Caco-2 (cell line): Measurements from ENCODE around the gene BAZ2B. TPM values are rescaled to one million over a fixed set of nuclear protein-coding genes. Genes with fewer than 3 reads are reported as not detected.

Experiments
- BruUV-seq: library from RNA; stranded (reverse); fragments of 400-500 nt; replicated peaks from 2 replicates; lab custom pipeline; 2021; lab: Mats Ljungman, UMichigan
- CTCF ChIA-PET: fragments of 300-600 bp; sonication (Branson Sonifier 250); formaldehyde crosslinking; loops from one replicate; lab custom pipeline; 2022; ENCODE audit warnings: antibody characterized with exemption; lab: Charles Lee
- POLR2A ChIA-PET: fragments of 300-600 bp; sonication (Branson Sonifier 250); formaldehyde crosslinking; loops from one replicate; lab custom pipeline; 2022; ENCODE audit warnings: antibody characterized with exemption; lab: Charles Lee
- DNase-seq, 2 experiments: peaks; one replicate each; pipeline versions ENCODE4 v3.0.0 to v3.0.0-alpha.2; 2020 to 2022
- H3K27me3 ChIP-seq: replicated peaks from 2 replicates; pipeline ENCODE4 v1.6.0; 2011; ENCODE audit warnings: low read length; ENCODE audit not compliant: control insufficient read depth, insufficient read depth
- H3K36me3 ChIP-seq: 2 replicates; pipeline ENCODE4 v1.5.1; 2011; ENCODE audit warnings: low read length; ENCODE audit not compliant: control insufficient read depth, insufficient read depth
- H3K4me1 ChIP-seq: fragments of 250-450 bp; sonication (Bioruptor Pico); 2 replicates; pipeline ENCODE4 v1.5.1; 2020; ENCODE audit warnings: mild to moderate bottlenecking
- H3K4me3 ChIP-seq: 2 replicates; pipeline ENCODE4 v1.5.1; 2011; ENCODE audit warnings: low read depth, mild to moderate bottlenecking, control low read depth, low read length
- H3K9me3 ChIP-seq: fragments of 250-450 bp; sonication (Bioruptor Pico); 2 replicates; pipeline ENCODE4 v1.5.1; 2020; ENCODE audit warnings: mild to moderate bottlenecking, moderate library complexity
- H3K27ac Mint-ChIP-seq: one replicate; pipeline ENCODE4 v1.8.0; 2022; ENCODE audit warnings: mixed read lengths; ENCODE audit not compliant: unreplicated experiment
- H3K27me3 Mint-ChIP-seq: one replicate; pipeline ENCODE4 v1.8.0; 2022; ENCODE audit warnings: mixed read lengths; ENCODE audit not compliant: insufficient read depth, unreplicated experiment
- H3K36me3 Mint-ChIP-seq: one replicate; pipeline ENCODE4 v1.8.0; 2022; ENCODE audit warnings: mild to moderate bottlenecking, mixed read lengths; ENCODE audit not compliant: insufficient read depth, unreplicated experiment
- H3K4me1 Mint-ChIP-seq: one replicate; pipeline ENCODE4 v1.8.0; 2022; ENCODE audit warnings: low read depth, mixed read lengths; ENCODE audit not compliant: unreplicated experiment
- H3K4me3 Mint-ChIP-seq: one replicate; pipeline ENCODE4 v1.8.0; 2022; ENCODE audit warnings: mild to moderate bottlenecking, moderate library complexity, mixed read lengths; ENCODE audit not compliant: unreplicated experiment
- H3K9me3 Mint-ChIP-seq: one replicate; pipeline ENCODE4 v1.8.0; 2022; ENCODE audit warnings: mixed read lengths; ENCODE audit not compliant: unreplicated experiment
- intact Hi-C: fragments of 100-400 bp; cut with micrococcal nuclease; formaldehyde crosslinking; loops from one replicate; pipeline ENCODE4 v1.10.0; 2022; ENCODE audit not compliant: unreplicated experiment
- total RNA-seq: library from RNA; stranded (reverse); gene quantifications from 2 replicates; pipeline ENCODE4 v1.2.3, GENCODE V29; 2022
- TF ChIP-seq, protein P1 (sequence below), 2 experiments: fragments of 200-600 bp in 1 of 2; IDR thresholded peaks; 1 replicate in 1 of 2; 2 replicates in 1 of 2; pipeline versions ENCODE4 v1.5.1 to v1.8.0; 2011 to 2022; ENCODE audit warnings: antibody characterized with exemption in 1 of 2, control low read depth in 1 of 2, inconsistent platforms in 1 of 2, low read depth in 1 of 2, low read length in 1 of 2, mild to moderate bottlenecking in 1 of 2, moderate library complexity in 1 of 2; ENCODE audit not compliant: insufficient read depth in 1 of 2, severe bottlenecking in 1 of 2, unreplicated experiment in 1 of 2

The BAZ2B gene
- total RNA-seq, 1 experiment from 2014 or later: 32.9 TPM

DNA sequence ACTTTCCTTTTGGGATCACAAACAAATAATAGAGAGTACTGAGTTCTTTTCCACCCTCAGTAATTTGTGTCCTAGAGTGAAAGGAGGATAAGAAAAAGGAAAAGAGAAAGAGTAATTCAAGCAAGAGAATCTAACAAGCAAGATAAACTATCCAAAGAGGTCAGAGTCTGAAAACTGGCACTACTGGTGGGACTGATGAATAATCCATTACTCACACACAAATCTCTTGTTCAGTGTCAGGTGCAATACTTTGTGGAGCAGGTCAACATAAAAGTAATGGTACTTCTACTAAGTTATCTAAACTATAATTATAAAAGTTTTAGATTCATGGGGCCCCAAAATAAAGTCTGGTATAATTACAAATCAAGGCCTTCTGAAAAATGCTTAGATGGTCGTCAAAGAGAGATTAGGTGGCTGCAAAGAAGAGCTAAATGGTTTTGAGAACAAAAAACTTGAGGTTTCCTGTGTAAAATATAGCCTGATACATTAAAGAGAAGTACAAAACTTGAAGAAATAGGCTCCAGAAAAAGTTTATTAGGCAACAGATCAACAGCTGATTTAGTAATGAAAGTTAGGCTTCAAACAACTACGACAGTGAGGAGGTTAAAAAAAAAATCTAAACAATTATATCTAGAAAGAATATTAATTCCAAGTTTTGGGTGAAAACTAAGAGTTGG, 109.4 kb downstream of the BAZ2B start:
- H3K36me3 Mint-ChIP-seq: no peaks in the 10 kb centered on the region
- ChIA-PET CTCF (no interaction called here), POLR2A (no interaction called here)
- no peaks in the 10 kb centered on the region for H3K9me3 ChIP-seq
- H3K27ac Mint-ChIP-seq: no peak overlapping the region
- H3K36me3 ChIP-seq: no peaks in the 10 kb centered on the region
- no peak for DNase-seq
- BruUV-seq: no TSS peak
- no peaks in the 10 kb centered on the region for H3K27me3 Mint-ChIP-seq
- H3K4me1 ChIP-seq: peaks cover 8% of the 10 kb centered on the region
- intact Hi-C loops: no loop called here
- peaks cover 9% of the 10 kb centered on the region for H3K4me1 Mint-ChIP-seq
- H3K4me3 Mint-ChIP-seq: no peak overlapping the region
- H3K27me3 ChIP-seq: no peaks in the 10 kb centered on the region
- H3K9me3 Mint-ChIP-seq: no peaks in the 10 kb centered on the region
- no peak overlapping the region for H3K4me3 ChIP-seq
- TF ChIP-seq, protein P1, sequence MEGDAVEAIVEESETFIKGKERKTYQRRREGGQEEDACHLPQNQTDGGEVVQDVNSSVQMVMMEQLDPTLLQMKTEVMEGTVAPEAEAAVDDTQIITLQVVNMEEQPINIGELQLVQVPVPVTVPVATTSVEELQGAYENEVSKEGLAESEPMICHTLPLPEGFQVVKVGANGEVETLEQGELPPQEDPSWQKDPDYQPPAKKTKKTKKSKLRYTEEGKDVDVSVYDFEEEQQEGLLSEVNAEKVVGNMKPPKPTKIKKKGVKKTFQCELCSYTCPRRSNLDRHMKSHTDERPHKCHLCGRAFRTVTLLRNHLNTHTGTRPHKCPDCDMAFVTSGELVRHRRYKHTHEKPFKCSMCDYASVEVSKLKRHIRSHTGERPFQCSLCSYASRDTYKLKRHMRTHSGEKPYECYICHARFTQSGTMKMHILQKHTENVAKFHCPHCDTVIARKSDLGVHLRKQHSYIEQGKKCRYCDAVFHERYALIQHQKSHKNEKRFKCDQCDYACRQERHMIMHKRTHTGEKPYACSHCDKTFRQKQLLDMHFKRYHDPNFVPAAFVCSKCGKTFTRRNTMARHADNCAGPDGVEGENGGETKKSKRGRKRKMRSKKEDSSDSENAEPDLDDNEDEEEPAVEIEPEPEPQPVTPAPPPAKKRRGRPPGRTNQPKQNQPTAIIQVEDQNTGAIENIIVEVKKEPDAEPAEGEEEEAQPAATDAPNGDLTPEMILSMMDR (IDR thresholded peaks at IDR 0.05; ENCODE audit: insufficient read depth in 1 of 2, low read depth in 1 of 2, low read length in 1 of 2, severe bottlenecking in 1 of 2, unreplicated experiment in 1 of 2): no peak

DNA sequence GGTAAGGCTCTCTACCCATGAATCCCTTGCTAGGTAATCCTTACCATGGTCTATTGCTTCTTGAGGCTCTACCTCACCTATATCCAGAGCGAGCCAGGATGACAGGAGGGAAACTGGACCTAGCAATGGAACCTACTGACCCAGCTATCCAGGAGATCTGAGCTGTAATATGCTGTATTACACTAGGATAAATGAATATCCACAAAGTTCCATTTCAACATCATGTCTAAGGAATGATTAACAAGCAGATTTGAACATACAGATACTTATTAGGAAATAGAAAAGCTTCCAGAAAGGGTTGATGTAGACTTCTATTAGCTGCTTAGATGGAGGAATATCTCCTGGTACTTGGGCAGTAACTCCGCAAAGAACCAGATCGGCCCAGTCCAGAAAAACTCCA, 110.1 kb downstream of the BAZ2B start:
- TF ChIP-seq, protein P1 (IDR thresholded peaks at IDR 0.05; ENCODE audit: insufficient read depth in 1 of 2, low read depth in 1 of 2, low read length in 1 of 2, severe bottlenecking in 1 of 2, unreplicated experiment in 1 of 2): no peak
- no TSS peak for BruUV-seq
- intact Hi-C loops: no loop called here
- no peak for DNase-seq
- ChIA-PET POLR2A (no interaction called here), CTCF (no interaction called here)
- Mint-ChIP-seq H3K27ac (no peak overlapping the region), H3K9me3 (no peaks in the 10 kb centered on the region), H3K36me3 (no peaks in the 10 kb centered on the region), H3K27me3 (no peaks in the 10 kb centered on the region), H3K4me3 (no peak overlapping the region), H3K4me1 (peaks cover 9% of the 10 kb centered on the region)
- Histone ChIP-seq H3K9me3 (no peaks in the 10 kb centered on the region), H3K4me1 (peaks cover 8% of the 10 kb centered on the region), H3K4me3 (no peak overlapping the region), H3K27me3 (no peaks in the 10 kb centered on the region), H3K36me3 (no peaks in the 10 kb centered on the region)

DNA sequence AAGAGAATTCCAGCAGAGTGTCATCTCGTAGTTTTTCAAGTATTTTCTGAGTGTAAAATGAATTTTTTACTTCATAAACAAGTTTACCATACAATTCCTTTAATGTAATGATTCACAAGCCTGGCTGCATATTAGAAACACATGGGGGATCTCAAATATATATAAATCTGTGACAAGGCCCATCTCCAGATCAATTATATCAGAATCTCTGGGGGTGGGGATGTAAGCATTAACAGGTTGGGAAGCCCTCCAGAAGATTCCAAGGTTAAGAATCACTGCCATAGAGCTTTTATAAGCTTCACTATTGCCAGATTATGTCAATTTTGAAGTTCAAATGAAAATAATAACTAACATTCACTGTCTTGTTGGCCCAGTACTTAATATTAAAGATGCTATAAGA, 111.2 kb downstream of the BAZ2B start:
- Mint-ChIP-seq H3K27ac (no peak overlapping the region), H3K4me1 (peaks cover 9% of the 10 kb centered on the region), H3K4me3 (no peak overlapping the region), H3K36me3 (no peaks in the 10 kb centered on the region), H3K27me3 (no peaks in the 10 kb centered on the region), H3K9me3 (no peaks in the 10 kb centered on the region)
- Histone ChIP-seq H3K4me1 (peaks cover 8% of the 10 kb centered on the region), H3K4me3 (no peak overlapping the region), H3K36me3 (no peaks in the 10 kb centered on the region), H3K9me3 (no peaks in the 10 kb centered on the region), H3K27me3 (no peaks in the 10 kb centered on the region)
- ChIA-PET CTCF (no interaction called here), POLR2A (no interaction called here)
- no peak for DNase-seq
- TF ChIP-seq, protein P1 (IDR thresholded peaks at IDR 0.05; ENCODE audit: insufficient read depth in 1 of 2, low read depth in 1 of 2, low read length in 1 of 2, severe bottlenecking in 1 of 2, unreplicated experiment in 1 of 2): no peak
- BruUV-seq: no TSS peak
- intact Hi-C loops: no loop called here
